Hepatocyte (in vitro differentiated cells): ENCODE results near the gene GRK6. TPM values are rescaled to one million over a fixed set of nuclear protein-coding genes. Genes with fewer than 3 reads are reported as not detected.
A peak's percentile ranks its signal among the peaks of the same experiment; 100 is the strongest.

Experiments used
- DNase-seq: peaks from one replicate; pipeline ENCODE4 v3.0.0-alpha.2; 2016; ENCODE audit warnings: low spot score
- H2AFZ ChIP-seq: fragments of 200-600 bp; sonication (generic); 2 replicates; pipeline ENCODE4 v1.6.0; 2016; ENCODE audit warnings: antibody characterized with exemption, mild to moderate bottlenecking
- H3K27ac ChIP-seq: fragments of 200-600 bp; sonication (generic); 2 replicates; pipeline ENCODE4 v1.5.1; 2016; ENCODE audit warnings: mild to moderate bottlenecking
- H3K27me3 ChIP-seq: fragments of 200-600 bp; sonication (generic); 2 replicates; pipeline ENCODE4 v1.6.1; 2016
- H3K36me3 ChIP-seq: fragments of 200-600 bp; sonication (generic); replicated peaks from 2 replicates; pipeline ENCODE4 v1.5.1; 2016; ENCODE audit warnings: low read depth; ENCODE audit not compliant: insufficient read depth
- H3K4me1 ChIP-seq: fragments of 200-600 bp; sonication (generic); 2 replicates; pipeline ENCODE4 v1.5.1; 2016; ENCODE audit warnings: mild to moderate bottlenecking, moderate library complexity; ENCODE audit not compliant: insufficient read depth
- H3K4me2 ChIP-seq: fragments of 200-600 bp; sonication (generic); 2 replicates; pipeline ENCODE4 v1.6.0; 2016
- H3K4me3 ChIP-seq: fragments of 200-600 bp; sonication (generic); 2 replicates; pipeline ENCODE4 v1.5.1; 2016; ENCODE audit warnings: mild to moderate bottlenecking
- H3K79me2 ChIP-seq: fragments of 200-600 bp; sonication (generic); 2 replicates; pipeline ENCODE4 v1.6.0; 2017; ENCODE audit warnings: mild to moderate bottlenecking
- H3K9me2 ChIP-seq: fragments of 200-600 bp; sonication (generic); replicated peaks from 2 replicates; pipeline ENCODE4 v1.6.0; 2017; ENCODE audit warnings: mild to moderate bottlenecking; ENCODE audit not compliant: insufficient read depth
- H3K9me3 ChIP-seq: fragments of 200-600 bp; sonication (generic); 2 replicates; pipeline ENCODE4 v1.5.1; 2016; ENCODE audit warnings: low read depth, mild to moderate bottlenecking
- H4K20me1 ChIP-seq: fragments of 200-600 bp; sonication (generic); 2 replicates; pipeline ENCODE4 v1.6.0; 2016; ENCODE audit warnings: mild to moderate bottlenecking; ENCODE audit not compliant: insufficient read depth, poor library complexity, severe bottlenecking
- EZH2 ChIP-seq: fragments of 200-600 bp; sonication (generic); IDR thresholded peaks from 2 replicates; pipeline ENCODE4 v1.6.1; 2016; ENCODE audit warnings: antibody characterized with exemption, mild to moderate bottlenecking, borderline replicate concordance
- EZH2phosphoT487 ChIP-seq: fragments of 200-600 bp; sonication (generic); IDR thresholded peaks from one replicate; pipeline ENCODE4 v1.6.1; 2018; ENCODE audit warnings: antibody characterized with exemption, mild to moderate bottlenecking, low read depth, moderate library complexity; ENCODE audit not compliant: unreplicated experiment, severe bottlenecking
- WGBS: methylation state at CpG from one replicate; pipeline ENCODE4 v1.1.6; 2016; ENCODE audit warnings: low lambda C conversion rate; ENCODE audit errors: missing lambda C conversion rate; 5-methylcytosine and 5-hydroxymethylcytosine counted together
- polyA plus RNA-seq: library from polyadenylated mRNA; unstranded; fragments of >200 nt; fragmentation: Nextera tagmentation; extraction: Ambion mirVana; gene quantifications from 2 replicates; pipeline ENCODE4 v1.2.1, GENCODE V29; 2016
- total RNA-seq: library from RNA; depleted of rRNA; stranded (reverse); fragments of >200 nt; gene quantifications from 2 replicates; pipeline ENCODE4 v1.2.3, GENCODE V29; 2014
- TF ChIP-seq, protein P1 (sequence below): fragments of 200-600 bp; sonication (generic); IDR thresholded peaks from 2 replicates; pipeline ENCODE4 v1.5.1; 2016; ENCODE audit warnings: antibody characterized with exemption, mild to moderate bottlenecking; ENCODE audit not compliant: poor library complexity

The GRK6 gene
- total and polyA plus RNA-seq, 2 experiments from 2014 or later: 29.3 to 31.1 TPM

DNA sequence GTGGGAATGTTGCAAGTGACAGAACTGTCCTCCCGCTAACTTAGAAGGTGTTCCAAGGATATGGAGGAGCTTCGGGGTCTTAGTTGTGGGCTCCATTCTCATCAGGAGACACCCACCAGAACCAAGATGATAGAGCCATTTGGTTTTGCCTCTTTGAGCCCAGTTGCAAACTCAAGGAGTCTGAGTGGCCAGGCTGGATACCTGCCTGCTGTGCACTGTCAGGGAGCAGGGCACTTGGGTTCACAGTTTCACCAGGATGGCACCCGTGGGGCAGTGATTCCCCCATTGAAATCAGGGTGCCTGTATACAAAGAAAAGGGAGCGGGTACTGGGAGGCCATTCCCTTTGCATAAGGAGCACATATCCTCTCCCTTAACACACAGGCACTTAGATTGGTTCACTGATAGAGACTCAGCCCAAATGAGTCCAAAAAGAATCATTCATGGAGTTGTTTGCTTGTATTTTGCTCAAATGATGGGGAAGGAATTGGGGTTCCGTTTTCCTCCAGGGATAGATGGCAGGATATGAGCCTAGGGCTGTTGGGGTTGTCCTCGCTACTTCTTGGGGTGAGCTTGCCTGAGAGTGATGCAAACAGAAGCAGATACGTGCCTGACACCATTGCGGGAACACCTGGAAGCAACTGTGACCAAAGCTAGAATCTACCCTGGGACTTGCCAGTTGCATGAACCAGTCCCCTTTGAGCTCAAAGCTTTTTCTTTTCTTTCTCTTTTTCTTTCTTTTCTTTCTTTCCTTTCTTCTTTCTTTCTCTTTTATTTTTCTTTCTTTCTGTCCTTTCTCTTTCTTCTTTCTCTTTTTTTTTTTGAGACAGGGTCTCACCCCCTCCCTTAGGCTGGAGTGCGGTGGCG is 18.8 kb downstream of the GRK6 start:
- peak overlapping the region; percentile 100 for H3K4me2 ChIP-seq

DNA sequence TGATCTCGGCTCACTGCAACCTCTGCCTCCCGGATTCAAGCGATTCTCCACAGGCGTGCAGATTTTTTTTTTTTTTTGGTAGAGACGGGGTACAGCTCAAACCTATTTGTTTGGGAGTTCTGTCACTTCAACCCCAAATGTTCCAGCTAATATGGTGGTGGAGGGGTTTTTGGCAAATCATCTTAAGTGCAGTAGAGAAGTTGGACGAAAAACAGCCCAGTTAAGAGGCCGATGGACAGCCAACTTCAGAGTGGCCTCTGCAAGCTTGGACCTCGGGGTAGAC is 19.4 kb downstream of the GRK6 start:
- H3K79me2 ChIP-seq: no peaks in the 10 kb centered on the region
- H2AFZ ChIP-seq: no peak overlapping the region
- peak overlapping the region; percentile 100 for H3K4me2 ChIP-seq
- H3K27me3 ChIP-seq: peaks cover 3% of the 10 kb centered on the region
- no peaks in the 10 kb centered on the region for H4K20me1 ChIP-seq
- no peak for DNase-seq
- no peaks in the 10 kb centered on the region for H3K9me3 ChIP-seq
- H3K4me1 ChIP-seq: peaks cover 13% of the 10 kb centered on the region
- 25% methylated on average over 8 of the region's 8 CpGs for WGBS
- no peaks in the 10 kb centered on the region for H3K36me3 ChIP-seq
- TF ChIP-seq, protein P1, sequence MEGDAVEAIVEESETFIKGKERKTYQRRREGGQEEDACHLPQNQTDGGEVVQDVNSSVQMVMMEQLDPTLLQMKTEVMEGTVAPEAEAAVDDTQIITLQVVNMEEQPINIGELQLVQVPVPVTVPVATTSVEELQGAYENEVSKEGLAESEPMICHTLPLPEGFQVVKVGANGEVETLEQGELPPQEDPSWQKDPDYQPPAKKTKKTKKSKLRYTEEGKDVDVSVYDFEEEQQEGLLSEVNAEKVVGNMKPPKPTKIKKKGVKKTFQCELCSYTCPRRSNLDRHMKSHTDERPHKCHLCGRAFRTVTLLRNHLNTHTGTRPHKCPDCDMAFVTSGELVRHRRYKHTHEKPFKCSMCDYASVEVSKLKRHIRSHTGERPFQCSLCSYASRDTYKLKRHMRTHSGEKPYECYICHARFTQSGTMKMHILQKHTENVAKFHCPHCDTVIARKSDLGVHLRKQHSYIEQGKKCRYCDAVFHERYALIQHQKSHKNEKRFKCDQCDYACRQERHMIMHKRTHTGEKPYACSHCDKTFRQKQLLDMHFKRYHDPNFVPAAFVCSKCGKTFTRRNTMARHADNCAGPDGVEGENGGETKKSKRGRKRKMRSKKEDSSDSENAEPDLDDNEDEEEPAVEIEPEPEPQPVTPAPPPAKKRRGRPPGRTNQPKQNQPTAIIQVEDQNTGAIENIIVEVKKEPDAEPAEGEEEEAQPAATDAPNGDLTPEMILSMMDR: no peak
- TF ChIP-seq EZH2: no peak
- TF ChIP-seq EZH2phosphoT487: no peak
- H3K27ac ChIP-seq: no peak overlapping the region
- peak overlapping the region; percentile 97 for H3K4me3 ChIP-seq
- no peaks in the 10 kb centered on the region for H3K9me2 ChIP-seq

More for the DNA sequence above, 18.8 kb downstream of the GRK6 start:
- peaks cover 13% of the 10 kb centered on the region for H3K4me1 ChIP-seq
- H4K20me1 ChIP-seq: no peaks in the 10 kb centered on the region
- no peaks in the 10 kb centered on the region for H3K9me2 ChIP-seq
- H3K4me3 ChIP-seq: no peak overlapping the region
- H3K79me2 ChIP-seq: no peaks in the 10 kb centered on the region
- no peak for TF ChIP-seq EZH2phosphoT487
- DNase-seq: no peak
- 72% methylated on average over 9 of the region's 10 CpGs for WGBS
- H3K27me3 ChIP-seq: peaks cover 3% of the 10 kb centered on the region
- no peaks in the 10 kb centered on the region for H3K36me3 ChIP-seq
- H2AFZ ChIP-seq: no peak overlapping the region
- no peaks in the 10 kb centered on the region for H3K9me3 ChIP-seq
- no peak overlapping the region for H3K27ac ChIP-seq

DNA sequence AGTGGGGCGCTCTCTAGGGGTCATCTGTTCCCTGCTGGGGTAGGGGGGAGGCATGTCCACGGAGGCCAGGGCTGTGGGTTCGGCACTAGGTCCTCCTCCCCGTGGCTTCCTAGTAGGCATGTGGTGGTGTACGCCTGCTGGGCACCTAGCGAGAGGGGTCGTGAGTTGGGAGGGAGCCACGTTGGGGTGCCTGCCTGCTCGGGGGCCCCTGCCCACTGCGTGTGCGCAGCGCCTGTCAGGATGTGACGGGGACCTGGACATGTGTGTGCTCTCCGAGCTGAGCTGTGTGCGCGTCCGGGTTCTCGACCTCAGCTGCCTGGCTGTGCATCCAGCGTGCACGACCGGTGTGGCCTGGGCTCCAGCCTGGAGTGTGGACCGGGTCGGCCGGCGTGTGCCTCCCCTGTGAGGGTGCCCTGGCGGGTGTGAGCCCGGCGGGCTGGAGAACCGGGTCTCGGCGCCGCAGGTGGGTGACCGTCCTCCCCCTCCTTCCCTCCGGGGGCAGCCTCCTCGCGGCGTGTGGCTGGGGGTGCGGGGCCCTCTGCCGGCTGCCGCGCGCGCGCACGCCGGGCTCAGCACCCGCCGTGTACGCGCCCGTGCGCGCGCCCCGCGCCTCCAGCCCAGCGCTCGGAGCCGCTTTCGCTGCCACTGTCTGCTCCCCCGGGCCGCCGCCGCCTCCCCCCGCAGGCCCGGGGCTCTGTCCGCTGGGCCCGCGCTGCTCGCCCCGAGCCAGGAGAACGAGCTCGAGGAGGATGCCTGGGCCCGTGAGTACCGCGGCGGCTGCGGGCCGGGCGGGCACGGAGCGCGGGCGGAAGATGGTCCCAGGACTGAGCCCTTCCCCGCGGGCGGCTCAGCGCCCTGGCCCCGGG is 20.0 kb downstream of the GRK6 start, which contains the start of gene PRR7:
Gene PRR7 (plus strand): TSS at position 615 of the 866 bp plus-strand sequence. CDS start 8,254 bp downstream, outside the sequence.
- TF ChIP-seq EZH2 (no peak), EZH2phosphoT487 (no peak)
- TF ChIP-seq, protein P1: no peak
- Histone ChIP-seq H3K9me3 (no peaks in the 10 kb centered on the region), H3K9me2 (no peaks in the 10 kb centered on the region), H2AFZ (peak within 1 kb of the TSS; percentile 74), H3K27me3 (peaks cover 3% of the 10 kb centered on the region), H3K4me1 (peaks cover 13% of the 10 kb centered on the region), H3K27ac (no peak within 1 kb of the TSS), H4K20me1 (no peaks in the 10 kb centered on the region), H3K4me3 (peak within 1 kb of the TSS; percentile 97), H3K36me3 (no peaks in the 10 kb centered on the region), H3K79me2 (no peaks in the 10 kb centered on the region), H3K4me2 (peak within 1 kb of the TSS; percentile 100)
- WGBS: 2% methylated on average over 60 of the region's 89 CpGs
- peak; percentile 82 for DNase-seq
